Stimulated activated CD8-positive, alpha-beta memory T cell treated with anti-CD3 and anti-CD28 coated beads, Interleukin-4, amount 100 ng/mL, for 4 hours (primary cell): ENCODE measurements around the gene RPL21.
"Not testable (repeated sequence)": the region's sequence is repeated elsewhere in the genome, so short reads cannot be mapped to it uniquely, and the experiment has no call there.

Source experiments
- DNase-seq, 2 donors: peaks; one replicate each; pipeline ENCODE4 v3.0.0-alpha.2; 2020; ENCODE audit warnings: low read depth in 2 of 2, low spot score in 1 of 2

The RPL21 gene

DNA sequence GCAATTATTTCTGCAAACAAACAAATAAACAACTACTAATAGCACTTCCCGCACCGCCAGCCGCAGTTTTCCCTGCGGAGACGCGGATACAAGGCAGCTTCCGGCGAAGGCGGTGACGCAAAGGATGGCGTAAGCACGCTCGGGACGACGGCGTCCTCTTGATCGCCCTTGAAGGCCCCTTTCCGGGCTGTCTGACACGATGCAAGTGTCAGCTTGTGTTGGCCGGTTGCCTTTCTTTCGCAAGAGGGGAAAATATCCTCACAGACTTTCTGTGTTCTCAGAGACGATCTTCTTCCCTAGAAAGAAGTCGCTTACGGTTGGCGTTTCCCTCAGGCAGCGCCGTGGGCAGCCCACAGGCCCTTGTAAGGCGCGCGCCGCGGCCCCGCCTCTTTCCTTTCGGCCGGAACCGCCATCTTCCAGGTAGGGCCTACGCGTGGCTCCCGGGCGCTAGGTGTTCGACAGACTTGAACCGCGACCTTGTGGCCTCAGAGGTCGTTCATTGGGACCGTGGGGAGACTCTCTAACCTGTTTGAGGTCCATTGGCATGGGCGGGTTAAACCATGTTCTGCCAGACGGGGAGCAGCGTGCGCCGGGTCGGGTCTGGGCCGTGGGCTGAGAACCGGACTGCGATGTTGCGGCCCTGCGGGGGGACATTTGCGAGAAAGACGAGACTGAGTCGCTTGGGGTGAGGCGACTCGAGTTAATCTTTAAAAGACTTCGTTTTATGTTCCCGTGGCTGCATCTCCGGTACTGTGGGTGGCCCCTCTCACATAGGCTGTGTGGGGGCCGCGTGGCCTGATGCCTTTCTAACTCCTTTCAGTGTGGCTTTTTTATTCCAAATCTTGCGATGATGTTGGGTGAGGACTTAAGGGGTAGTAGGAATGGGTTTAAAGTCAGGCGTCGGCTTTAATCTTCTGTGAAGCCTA is at the start of gene RPL21:
Gene RPL21, plus strand, starts transcription at position 393 of the 926 bp plus-strand sequence. CDS start 2,219 bp downstream, outside the sequence.
- DNase-seq = peak; percentile 79 to 86

- DNase-seq = no peak
Observed at GRCh38 chr13:27201661-27202060, 49.7 kb upstream of the RPL21 start.

DNA sequence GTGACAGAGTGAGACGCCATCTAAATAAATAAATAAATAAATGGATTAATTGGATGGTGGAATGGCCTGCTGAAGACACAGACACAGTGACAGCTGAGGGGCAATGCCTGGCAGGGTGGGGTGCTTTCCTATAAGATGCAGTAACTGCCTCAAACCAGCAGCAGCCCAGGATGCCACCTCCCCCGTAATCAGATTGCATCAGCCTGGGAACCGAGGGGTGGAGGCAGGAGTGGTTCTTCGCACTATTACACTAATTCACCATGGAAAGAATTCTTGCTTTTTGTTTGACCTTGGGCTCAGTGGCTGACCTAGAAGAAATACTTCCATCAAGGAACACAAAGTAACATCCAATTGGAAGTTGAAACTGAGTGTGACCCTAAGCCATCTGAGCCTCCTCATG is 48.2 kb upstream of the RPL21 start:
- no peak for DNase-seq

GRCh38 chr13:27203854-27204253 is 47.5 kb upstream of the RPL21 start:
- no peak for DNase-seq

DNA sequence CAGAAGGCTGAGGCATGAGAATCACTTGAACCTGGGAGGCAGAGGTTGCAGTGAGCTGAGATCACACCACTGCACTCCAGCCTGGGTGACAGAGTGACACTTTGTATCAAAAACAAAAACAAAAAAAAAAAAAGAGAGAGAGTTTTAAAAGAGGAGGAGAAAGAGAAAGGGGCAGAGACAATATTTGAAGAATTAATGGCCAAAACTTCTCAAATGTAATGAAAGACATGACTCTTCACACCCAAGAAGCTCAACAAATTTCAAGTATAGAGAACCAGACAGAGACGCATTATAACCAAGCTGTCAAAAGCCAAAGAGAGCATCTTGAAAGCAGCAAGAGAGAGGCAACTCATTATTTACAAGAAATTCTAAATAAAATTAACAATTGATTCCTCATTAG is 42.8 kb upstream of the RPL21 start:
- DNase-seq = no peak

DNA sequence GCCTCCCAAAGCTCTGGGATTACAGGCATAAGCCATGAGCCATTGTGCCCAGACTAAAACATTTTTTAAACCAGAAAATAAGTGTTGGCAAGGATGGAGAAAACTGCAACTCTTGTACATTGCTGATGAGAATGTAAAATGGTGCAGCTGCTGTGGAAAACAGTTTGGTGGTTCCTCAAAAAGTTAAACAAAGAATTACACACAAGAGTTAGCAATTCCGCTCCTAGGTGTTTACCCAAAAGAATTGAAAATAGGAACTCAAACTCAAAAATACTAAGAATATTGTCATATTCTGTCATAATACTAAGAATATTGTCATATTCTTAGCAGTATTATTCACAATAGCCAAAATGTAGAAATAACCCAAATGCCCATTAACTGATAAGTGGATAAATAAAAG is 40.1 kb upstream of the RPL21 start:
- DNase-seq = no peak

DNA sequence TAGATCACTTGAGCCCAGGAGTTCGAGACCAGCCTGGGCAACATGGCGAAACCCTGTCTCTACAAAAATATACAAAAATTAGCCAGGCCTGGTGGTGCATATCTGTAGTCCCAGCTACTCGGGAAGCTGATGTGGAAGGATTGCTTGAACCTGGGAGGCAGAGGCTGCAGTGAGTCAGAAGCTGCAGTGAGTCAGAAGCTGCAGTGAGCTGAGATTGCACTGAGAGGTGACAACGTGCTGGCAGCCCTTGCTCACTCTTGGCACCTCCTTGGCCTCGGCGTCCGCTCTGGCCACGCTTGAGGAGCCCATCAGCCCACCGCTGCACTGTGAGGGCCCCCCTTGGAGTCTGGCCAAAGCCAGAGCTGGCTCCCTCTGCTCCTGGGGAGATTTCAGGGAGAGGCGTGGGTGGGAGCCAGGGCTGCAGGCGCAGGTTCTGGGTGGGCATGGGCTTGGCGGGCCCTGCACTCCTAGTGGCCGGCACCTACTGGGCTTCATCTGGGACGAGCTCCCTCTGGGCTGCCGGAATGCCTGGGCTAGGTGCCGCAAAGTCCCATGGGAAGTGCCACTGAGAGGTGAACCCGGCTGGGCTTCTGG is 39.5 kb upstream of the RPL21 start:
- no peak for DNase-seq

GRCh38 chr13:27213386-27213785 is 38.0 kb upstream of the RPL21 start:
- DNase-seq = not testable (repeated sequence)

DNA sequence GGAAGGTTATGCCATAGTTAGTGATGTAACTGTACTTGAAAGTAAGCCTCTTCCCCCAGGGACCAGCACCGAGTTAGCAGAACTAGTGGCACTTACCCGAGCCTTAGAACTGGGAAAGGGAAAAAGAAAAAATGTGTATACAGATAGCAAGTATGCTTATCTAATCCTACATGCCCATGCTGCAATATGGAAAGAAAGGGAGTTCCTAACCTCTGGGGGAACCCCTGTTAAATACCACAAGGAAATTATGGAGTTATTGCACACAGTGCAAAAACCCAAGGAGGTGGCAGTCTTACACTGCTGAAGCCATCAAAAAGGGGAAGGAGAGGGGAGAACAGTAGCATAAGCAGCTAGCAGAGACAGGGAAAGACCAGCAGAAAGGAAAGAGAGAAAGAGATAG is 33.6 kb upstream of the RPL21 start:
- not testable (repeated sequence) for DNase-seq

GRCh38 chr13:27218861-27219260 is 32.5 kb upstream of the RPL21 start:
- DNase-seq = not testable (repeated sequence)

DNA sequence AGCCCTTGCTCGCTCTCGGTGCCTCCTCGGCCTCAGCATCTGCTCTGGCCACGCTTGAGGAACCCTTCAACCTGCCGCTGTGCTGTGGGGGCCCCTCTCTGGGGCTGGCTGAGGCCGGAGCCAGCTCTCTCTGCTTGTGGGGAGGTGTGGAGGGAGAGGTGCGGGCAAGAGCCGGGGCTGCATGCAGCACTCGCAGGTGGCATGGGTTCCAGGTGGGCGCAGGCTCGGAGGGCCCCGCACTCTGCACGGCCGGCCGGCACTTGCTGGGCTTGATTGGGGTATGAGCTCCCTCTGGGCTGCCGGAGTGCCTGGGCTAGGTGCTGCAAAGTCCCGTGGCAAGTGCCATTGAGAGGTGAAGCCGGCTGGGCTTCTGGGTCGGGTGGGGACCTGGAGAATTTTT is 31.7 kb upstream of the RPL21 start:
- DNase-seq = no peak

- not testable (repeated sequence) for DNase-seq
Observed at GRCh38 chr13:27222100-27222499, 29.3 kb upstream of the RPL21 start.

- DNase-seq = no peak
Observed at GRCh38 chr13:27226991-27227390, 24.4 kb upstream of the RPL21 start.

GRCh38 chr13:27228131-27228530 is 23.2 kb upstream of the RPL21 start:
- no peak for DNase-seq

DNA sequence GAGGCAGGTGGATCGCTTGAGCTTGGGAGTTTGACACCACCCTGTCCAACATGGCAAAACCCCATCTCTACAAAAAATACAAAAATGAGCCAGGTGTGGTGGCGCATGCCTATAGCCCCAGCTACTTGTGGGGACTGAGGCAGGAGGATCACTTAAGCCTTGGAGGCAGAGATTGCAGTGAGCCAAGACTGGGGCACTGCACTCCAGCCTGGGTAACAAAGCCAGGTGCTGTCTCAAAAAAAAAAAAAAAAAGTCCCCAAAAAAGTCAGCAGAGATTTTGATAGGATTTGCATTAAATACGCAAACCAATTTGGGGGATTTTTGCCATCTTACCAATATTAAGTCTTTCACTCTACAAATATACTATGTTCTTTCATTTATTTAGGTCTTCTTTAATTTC is 21.7 kb upstream of the RPL21 start:
- no peak for DNase-seq

DNA sequence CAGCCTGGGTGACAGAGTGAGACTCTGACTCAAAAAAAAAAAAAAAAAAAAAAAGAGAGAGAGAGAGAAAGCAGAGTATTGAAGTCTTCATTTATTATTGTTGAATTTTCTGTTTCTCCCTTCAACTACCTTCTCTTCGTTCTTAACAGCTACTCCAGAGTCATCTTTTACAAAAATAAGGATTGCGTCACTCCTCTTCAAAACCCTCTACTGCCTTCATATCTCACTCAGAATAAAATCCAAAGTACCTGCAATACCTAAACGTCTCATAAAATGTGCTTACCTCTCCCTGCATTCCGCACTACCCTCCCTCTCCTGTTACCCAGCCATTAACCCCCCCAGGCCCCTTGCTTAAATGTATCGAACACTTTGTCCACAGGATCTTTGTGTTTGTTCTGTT is 17.4 kb upstream of the RPL21 start:
- no peak for DNase-seq

DNA sequence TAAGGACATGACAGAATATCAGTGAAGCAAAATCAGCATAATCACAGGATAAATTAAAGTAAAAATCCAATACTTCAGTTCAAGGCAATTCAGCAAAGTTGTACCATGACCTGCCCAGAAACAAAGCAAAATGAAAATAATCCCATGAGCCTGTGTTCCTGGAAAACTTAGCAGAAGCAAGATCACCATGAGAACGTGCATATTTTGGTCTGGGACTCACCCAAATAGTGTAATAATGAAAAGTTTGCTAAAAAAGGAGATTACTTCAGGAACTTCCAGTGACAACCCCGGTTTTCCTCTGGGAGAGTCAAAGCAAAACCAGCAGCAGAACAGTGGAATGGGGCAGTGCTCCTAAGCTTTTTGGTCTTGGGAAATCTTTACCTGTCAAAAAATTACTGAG is 14.9 kb upstream of the RPL21 start:
- DNase-seq = no peak

DNA sequence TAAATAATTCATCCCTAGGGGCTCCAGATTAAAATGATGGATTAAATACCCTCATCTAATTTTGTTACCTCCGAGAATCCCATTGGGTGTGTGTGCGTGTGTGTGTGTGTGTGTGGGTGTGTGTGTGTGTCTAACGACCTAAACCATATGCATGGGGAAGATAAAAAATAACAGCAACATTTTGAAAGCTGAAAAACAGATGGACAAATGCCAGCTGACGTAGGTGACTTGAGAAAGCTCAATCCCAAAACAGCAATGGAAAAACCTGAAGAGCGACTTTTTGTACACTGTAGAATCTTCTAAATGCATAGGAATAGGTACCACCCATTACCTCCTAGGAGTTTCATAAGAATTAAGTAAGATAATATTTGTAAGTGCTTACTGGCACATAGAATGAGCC is 8.7 kb upstream of the RPL21 start:
- DNase-seq = no peak

DNA sequence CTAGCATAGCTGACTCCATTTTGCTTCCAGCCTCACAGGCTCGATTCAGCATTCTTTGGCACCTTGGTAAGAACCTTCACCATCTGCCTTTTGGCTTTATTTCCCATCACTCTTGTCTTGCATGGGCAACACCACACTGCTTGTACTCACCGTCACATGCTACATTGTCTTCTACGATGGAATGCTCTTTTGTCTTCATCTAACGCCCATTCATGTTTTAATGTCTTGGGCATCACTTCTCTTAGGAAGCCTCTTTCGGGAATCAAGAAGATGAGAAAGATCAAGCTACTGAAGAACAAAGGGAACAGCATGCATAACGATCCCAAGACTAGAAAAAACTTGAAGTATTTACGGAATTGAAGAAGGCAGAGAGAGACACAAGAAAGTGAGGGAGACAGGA is 5.7 kb upstream of the RPL21 start:
- no peak for DNase-seq

DNA sequence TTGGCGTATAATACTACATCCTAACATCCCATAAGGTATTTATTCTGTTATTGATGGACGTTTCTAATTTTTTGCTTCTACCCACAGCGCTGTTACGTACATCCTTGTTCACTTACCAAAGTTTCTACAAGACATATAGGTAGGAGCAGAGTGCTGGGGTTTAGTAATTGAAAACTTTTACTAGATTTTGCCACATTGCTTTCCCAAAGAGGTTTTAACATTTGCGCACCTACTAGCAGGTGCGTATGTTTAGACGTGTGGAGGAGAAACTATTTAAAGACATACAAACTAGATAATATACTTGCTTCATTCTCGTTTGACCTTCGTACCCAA is 559 bp upstream of the RPL21 start:
- no peak for DNase-seq

GRCh38 chr13:27252467-27252866 is 1.1 kb downstream of the RPL21 start:
- no peak for DNase-seq

- no peak for DNase-seq
Observed at GRCh38 chr13:27257233-27257568, 5.8 kb downstream of the RPL21 start.
